GM12878 (cell line): Measurements from ENCODE around the gene AFAP1. TPM values are rescaled to one million over a fixed set of nuclear protein-coding genes. Genes with fewer than 3 reads are reported as not detected.

Experiments used
- ATAC-seq: fragments of 200-7000 bp; cut with Tn5 transposase; 3 replicates; pipeline ENCODE4 v1.9.1; 2020; ENCODE audit warnings: mild to moderate bottlenecking, moderate library complexity
- BruUV-seq: library from RNA; stranded (reverse); fragments of 400-500 nt; replicated peaks from 2 replicates; lab custom pipeline; 2021; lab: Mats Ljungman, UMichigan
- CTCF ChIA-PET: fragments of 300-600 bp; sonication (Branson Sonifier 250); formaldehyde crosslinking; extraction: SDS; loops from one replicate; lab custom pipeline; 2021; ENCODE audit warnings: inconsistent platforms; lab: Yijun Ruan, JAX
- POLR2A ChIA-PET: fragments of 350-600 bp; formaldehyde crosslinking; extraction: SDS; loops from one replicate; lab custom pipeline; 2021; ENCODE audit warnings: inconsistent platforms; lab: Charles Lee
- RAD21 ChIA-PET: fragments of 300-600 bp; sonication (Branson Sonifier 250); formaldehyde crosslinking; loops from one replicate; lab custom pipeline; 2023; ENCODE audit warnings: antibody characterized with exemption; ENCODE audit not compliant: unreplicated experiment; lab: Charles Lee
- SMC1A ChIA-PET: fragments of 300-600 bp; sonication (Branson Sonifier 250); formaldehyde crosslinking; loops from one replicate; lab custom pipeline; 2023; ENCODE audit not compliant: unreplicated experiment, uncharacterized antibody; lab: Charles Lee
- DNase-seq: peaks from one replicate; pipeline ENCODE4 v3.0.0-alpha.2; 2011; ENCODE audit warnings: low read depth, low spot score
- FAIRE-seq: peaks from 3 replicates; lab custom pipeline; 2011; peaks lifted over from hg19 to GRCh38; lab: Jason Lieb, UNC
- H2AFZ ChIP-seq: 2 replicates; pipeline ENCODE4 v1.6.0; 2011; ENCODE audit warnings: low read depth, low read length, control low read depth; ENCODE audit not compliant: control insufficient read depth
- H3K27ac ChIP-seq: 2 replicates; pipeline ENCODE4 v1.5.1; 2011; ENCODE audit warnings: control low read depth; ENCODE audit not compliant: control insufficient read depth, insufficient read depth
- H3K27me3 ChIP-seq, 2 experiments: replicated peaks in 1 of 2; 2 replicates each; pipeline versions ENCODE4 v1.6.0 to v1.6.1; 2011; ENCODE audit warnings: low read length in 1 of 2; ENCODE audit not compliant: control insufficient read depth in 2 of 2, insufficient read depth in 2 of 2
- H3K36me3 ChIP-seq, 2 experiments: 2 replicates each; pipeline ENCODE4 v1.5.1; 2011; ENCODE audit warnings: low read length in 1 of 2; ENCODE audit not compliant: control insufficient read depth in 2 of 2, insufficient read depth in 2 of 2
- H3K4me1 ChIP-seq: 2 replicates; pipeline ENCODE4 v1.6.1; 2011; ENCODE audit warnings: mild to moderate bottlenecking, low read length, moderate library complexity, mixed read lengths; ENCODE audit not compliant: control insufficient read depth, insufficient read depth
- H3K4me2 ChIP-seq: 2 replicates; pipeline ENCODE4 v1.6.0; 2011; ENCODE audit warnings: control low read depth; ENCODE audit not compliant: control insufficient read depth, insufficient read depth
- H3K4me3 ChIP-seq: fragments of 200-600 bp; sonication (generic); 2 replicates; pipeline ENCODE4 v1.5.1; 2016
- H3K79me2 ChIP-seq: 2 replicates; pipeline ENCODE4 v1.6.0; 2011; ENCODE audit warnings: low read length; ENCODE audit not compliant: control insufficient read depth, insufficient read depth
- H3K9ac ChIP-seq: 2 replicates; pipeline ENCODE4 v1.8.0; 2011; ENCODE audit warnings: low read length, control low read depth, mixed read lengths; ENCODE audit not compliant: control insufficient read depth, insufficient read depth
- H3K9me3 ChIP-seq: replicated peaks from 3 replicates; pipeline ENCODE4 v1.5.1; 2011; ENCODE audit warnings: mild to moderate bottlenecking, low read length; ENCODE audit not compliant: control insufficient read depth, insufficient read depth
- H4K20me1 ChIP-seq: 2 replicates; pipeline ENCODE4 v1.6.0; 2011; ENCODE audit not compliant: control insufficient read depth, insufficient read depth
- BACH1 ChIP-seq: fragments of 450-650 bp; IDR thresholded peaks from 2 replicates; pipeline ENCODE4 v1.6.1; 2017; ENCODE audit warnings: mild to moderate bottlenecking, borderline replicate concordance
- CHD4 ChIP-seq: fragments of 200-600 bp; sonication (generic); IDR thresholded peaks from 2 replicates; pipeline ENCODE4 v1.6.1; 2016; ENCODE audit warnings: mild to moderate bottlenecking
- FOS ChIP-seq: IDR thresholded peaks from 3 replicates; pipeline ENCODE4 v1.6.1; 2011; ENCODE audit warnings: borderline replicate concordance; ENCODE audit not compliant: insufficient read length; ENCODE audit errors: extremely low read depth
- RAD21 ChIP-seq: IDR thresholded peaks from 2 replicates; pipeline ENCODE4 v1.6.1; 2011; ENCODE audit warnings: mild to moderate bottlenecking, low read depth, low read length, moderate library complexity; ENCODE audit not compliant: insufficient read depth
- WGBS: methylation state at CpG from one replicate; pipeline ENCODE4 v1.1.6; 2016; ENCODE audit warnings: low lambda C conversion rate; ENCODE audit not compliant: insufficient replicate concordance, insufficient coverage; ENCODE audit errors: missing lambda C conversion rate; 5-methylcytosine and 5-hydroxymethylcytosine counted together
- in situ Hi-C: fragments of 300-500 bp; cut with MboI; formaldehyde crosslinking; loops from 9 replicates; pipeline ENCODE4 v1.14.3; 2018; ENCODE audit warnings: mixed read lengths
- intact Hi-C: fragments of 100-400 bp; cut with micrococcal nuclease; formaldehyde crosslinking; loops from one replicate; pipeline ENCODE4 v1.14.2; 2022; ENCODE audit not compliant: unreplicated experiment
- polyA plus RNA-seq, 11 experiments: library from polyadenylated mRNA; depleted of rRNA in 4 of 11; unstranded in 6 of 11; stranded (reverse) in 5 of 11; fragments of >200 nt; fragmentation: Nextera tagmentation in 4 of 11; fragmentation: Illumina TruSeq in 1 of 11; extraction: Ambion mirVana in 4 of 11; extraction: Trizol in 1 of 11; gene quantifications; 1 replicate in 1 of 11; 2 replicates in 10 of 11; pipeline versions ENCODE4 v1.2.1 to v1.2.3, GENCODE V29; 2011 to 2016; ENCODE audit warnings: inconsistent platforms in 2 of 11, missing spikeins in 2 of 11, low read depth in 1 of 11
- total RNA-seq, 4 experiments: library from RNA; depleted of rRNA in 3 of 4; stranded (reverse); fragments of >200 nt in 3 of 4; fragmentation: Illumina TruSeq in 1 of 4; extraction: Trizol in 1 of 4; gene quantifications; 2 replicates each; pipeline versions ENCODE4 v1.2.1 to v1.2.3, GENCODE V29; 2013 to 2021
- TF ChIP-seq, protein P1 (sequence below): IDR thresholded peaks from 2 replicates; pipeline ENCODE4 v1.6.1; 2012; ENCODE audit warnings: improper control_type of control experiment, low read depth, low read length; ENCODE audit not compliant: insufficient replicate concordance
- TF ChIP-seq, protein P2 (sequence below): fragments of 450-650 bp; IDR thresholded peaks from 2 replicates; pipeline ENCODE4 v1.6.1; 2016; ENCODE audit warnings: mild to moderate bottlenecking

AFAP1 gene
- total and polyA plus RNA-seq, 10 of the 15 experiments (the other 5 are each of a cell fraction or from before 2014, with no cell fraction given) = 0.02 to 0.23 (median 0.09) TPM; not detected in 1

DNA sequence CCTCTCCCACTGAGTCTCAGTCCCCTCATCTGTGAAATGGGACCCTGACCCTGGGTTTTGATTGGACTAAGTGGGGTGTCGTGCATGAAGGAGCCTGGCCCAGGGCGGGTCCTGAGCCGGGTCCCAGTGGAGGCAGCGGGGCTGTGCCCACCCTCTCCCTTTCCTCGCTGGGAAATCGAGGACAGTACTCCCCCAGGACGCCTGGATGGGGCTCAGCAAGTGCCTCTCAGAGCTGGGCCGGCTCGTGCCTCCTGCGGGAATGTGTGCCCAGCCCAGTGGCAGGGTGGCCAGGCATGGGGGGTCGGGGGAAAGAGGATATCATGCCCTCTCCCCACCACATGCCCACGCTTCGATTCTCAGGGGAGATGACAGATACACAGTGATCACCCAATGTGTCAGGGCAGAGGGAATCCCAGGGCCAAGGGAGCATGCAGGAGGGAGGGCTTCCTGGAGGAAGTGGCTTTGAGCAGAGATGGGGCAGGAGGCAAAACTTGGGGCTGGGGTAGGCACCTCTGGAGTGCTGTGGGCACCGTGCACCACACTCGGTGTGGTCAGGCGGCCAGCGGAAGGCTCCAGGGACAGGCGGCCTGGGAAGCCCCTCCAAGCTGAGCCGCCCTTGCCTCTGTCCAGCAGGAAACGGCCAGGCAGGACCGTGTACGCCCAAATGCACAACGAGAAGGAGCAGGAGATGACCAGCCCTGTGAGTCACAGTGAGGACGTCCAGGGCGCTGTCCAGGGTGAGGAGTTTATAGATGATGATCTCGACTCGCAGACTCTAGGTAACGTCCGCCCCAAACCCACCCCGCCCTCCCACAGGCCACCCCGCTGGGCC, 203.0 kb downstream of the AFAP1 start:
- BruUV-seq = no TSS peak
- intact Hi-C loops = no loop called here
- Histone ChIP-seq H3K9me3 (no peaks in the 10 kb centered on the region), H4K20me1 (no peaks in the 10 kb centered on the region), H3K4me3 (no peak overlapping the region), H3K4me2 (no peak overlapping the region), H3K4me1 (no peaks in the 10 kb centered on the region), H2AFZ (no peak overlapping the region), H3K36me3 (no peaks in the 10 kb centered on the region)
- SMC1A ChIA-PET = no interaction called here
- ATAC-seq = no peak
- TF ChIP-seq, protein P1, sequence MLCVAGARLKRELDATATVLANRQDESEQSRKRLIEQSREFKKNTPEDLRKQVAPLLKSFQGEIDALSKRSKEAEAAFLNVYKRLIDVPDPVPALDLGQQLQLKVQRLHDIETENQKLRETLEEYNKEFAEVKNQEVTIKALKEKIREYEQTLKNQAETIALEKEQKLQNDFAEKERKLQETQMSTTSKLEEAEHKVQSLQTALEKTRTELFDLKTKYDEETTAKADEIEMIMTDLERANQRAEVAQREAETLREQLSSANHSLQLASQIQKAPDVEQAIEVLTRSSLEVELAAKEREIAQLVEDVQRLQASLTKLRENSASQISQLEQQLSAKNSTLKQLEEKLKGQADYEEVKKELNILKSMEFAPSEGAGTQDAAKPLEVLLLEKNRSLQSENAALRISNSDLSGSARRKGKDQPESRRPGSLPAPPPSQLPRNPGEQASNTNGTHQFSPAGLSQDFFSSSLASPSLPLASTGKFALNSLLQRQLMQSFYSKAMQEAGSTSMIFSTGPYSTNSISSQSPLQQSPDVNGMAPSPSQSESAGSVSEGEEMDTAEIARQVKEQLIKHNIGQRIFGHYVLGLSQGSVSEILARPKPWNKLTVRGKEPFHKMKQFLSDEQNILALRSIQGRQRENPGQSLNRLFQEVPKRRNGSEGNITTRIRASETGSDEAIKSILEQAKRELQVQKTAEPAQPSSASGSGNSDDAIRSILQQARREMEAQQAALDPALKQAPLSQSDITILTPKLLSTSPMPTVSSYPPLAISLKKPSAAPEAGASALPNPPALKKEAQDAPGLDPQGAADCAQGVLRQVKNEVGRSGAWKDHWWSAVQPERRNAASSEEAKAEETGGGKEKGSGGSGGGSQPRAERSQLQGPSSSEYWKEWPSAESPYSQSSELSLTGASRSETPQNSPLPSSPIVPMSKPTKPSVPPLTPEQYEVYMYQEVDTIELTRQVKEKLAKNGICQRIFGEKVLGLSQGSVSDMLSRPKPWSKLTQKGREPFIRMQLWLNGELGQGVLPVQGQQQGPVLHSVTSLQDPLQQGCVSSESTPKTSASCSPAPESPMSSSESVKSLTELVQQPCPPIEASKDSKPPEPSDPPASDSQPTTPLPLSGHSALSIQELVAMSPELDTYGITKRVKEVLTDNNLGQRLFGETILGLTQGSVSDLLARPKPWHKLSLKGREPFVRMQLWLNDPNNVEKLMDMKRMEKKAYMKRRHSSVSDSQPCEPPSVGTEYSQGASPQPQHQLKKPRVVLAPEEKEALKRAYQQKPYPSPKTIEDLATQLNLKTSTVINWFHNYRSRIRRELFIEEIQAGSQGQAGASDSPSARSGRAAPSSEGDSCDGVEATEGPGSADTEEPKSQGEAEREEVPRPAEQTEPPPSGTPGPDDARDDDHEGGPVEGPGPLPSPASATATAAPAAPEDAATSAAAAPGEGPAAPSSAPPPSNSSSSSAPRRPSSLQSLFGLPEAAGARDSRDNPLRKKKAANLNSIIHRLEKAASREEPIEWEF = no peak
- no peak for TF ChIP-seq CHD4
- TF ChIP-seq RAD21 = no peak
- no peak for TF ChIP-seq BACH1
- TF ChIP-seq, protein P2, sequence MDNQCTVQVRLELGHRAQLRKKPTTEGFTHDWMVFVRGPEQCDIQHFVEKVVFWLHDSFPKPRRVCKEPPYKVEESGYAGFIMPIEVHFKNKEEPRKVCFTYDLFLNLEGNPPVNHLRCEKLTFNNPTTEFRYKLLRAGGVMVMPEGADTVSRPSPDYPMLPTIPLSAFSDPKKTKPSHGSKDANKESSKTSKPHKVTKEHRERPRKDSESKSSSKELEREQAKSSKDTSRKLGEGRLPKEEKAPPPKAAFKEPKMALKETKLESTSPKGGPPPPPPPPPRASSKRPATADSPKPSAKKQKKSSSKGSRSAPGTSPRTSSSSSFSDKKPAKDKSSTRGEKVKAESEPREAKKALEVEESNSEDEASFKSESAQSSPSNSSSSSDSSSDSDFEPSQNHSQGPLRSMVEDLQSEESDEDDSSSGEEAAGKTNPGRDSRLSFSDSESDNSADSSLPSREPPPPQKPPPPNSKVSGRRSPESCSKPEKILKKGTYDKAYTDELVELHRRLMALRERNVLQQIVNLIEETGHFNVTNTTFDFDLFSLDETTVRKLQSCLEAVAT = no peak
- TF ChIP-seq FOS = no peak
- TF ChIP-seq, all 136 proteins: peak for 0
- 37% methylated on average over 26 of the region's 31 CpGs for WGBS
- Histone ChIP-seq H3K79me2 (no peaks in the 10 kb centered on the region), H3K27ac (no peak overlapping the region), H3K9ac (no peak overlapping the region), H3K27me3 (no peaks in the 10 kb centered on the region; a peak in 2 of 4 replicates)
- POLR2A ChIA-PET = no interaction called here
- CTCF ChIA-PET = no interaction called here
- RAD21 ChIA-PET = no interaction called here
- FAIRE-seq (no peak), DNase-seq (no peak)
- in situ Hi-C loops = no loop called here
